Ascending aorta (tissue), 2 donors: ENCODE results near the gene RALGDS. TPM values are rescaled to one million over a fixed set of nuclear protein-coding genes. Genes with fewer than 3 reads are reported as not detected.
A peak's percentile ranks its signal among the peaks of the same experiment; 100 is the strongest.

Source experiments
- DNase-seq, 2 donors: peaks; one replicate each; pipeline ENCODE4 v3.0.0-alpha.2; 2019; ENCODE audit warnings: low spot score in 2 of 2
- H3K27ac ChIP-seq, 2 donors: fragments of 200-600 bp; sonication (generic); one replicate each; pipeline ENCODE4 v1.5.1; 2016 to 2017; ENCODE audit warnings: mild to moderate bottlenecking in 1 of 2
- H3K27me3 ChIP-seq: fragments of 200-600 bp; sonication (generic); one replicate; pipeline ENCODE4 v1.5.1; 2017
- H3K36me3 ChIP-seq, 2 donors: fragments of 200-600 bp; sonication (generic); one replicate each; pipeline ENCODE4 v1.5.1; 2016
- H3K4me1 ChIP-seq, 2 donors: fragments of 200-600 bp; sonication (generic); one replicate each; pipeline ENCODE4 v1.5.1; 2016 to 2017; ENCODE audit warnings: mild to moderate bottlenecking in 1 of 2
- H3K4me3 ChIP-seq, 2 donors: fragments of 200-600 bp; sonication (generic); one replicate each; pipeline ENCODE4 v1.5.1; 2016 to 2017; ENCODE audit warnings: mild to moderate bottlenecking in 1 of 2
- H3K9me3 ChIP-seq, 2 donors: fragments of 200-600 bp; sonication (generic); one replicate each; pipeline ENCODE4 v1.5.1; 2016
- intact Hi-C: fragments of 100-400 bp; cut with DNase I; formaldehyde crosslinking; loops from one replicate; pipeline ENCODE4 v1.15.1; 2023
- total RNA-seq: library from RNA; depleted of rRNA; stranded (reverse); fragments of >200 nt; gene quantifications from one replicate; pipeline ENCODE4 v1.1.0, GENCODE V29; 2016
- TF ChIP-seq, protein P1 (sequence below), 3 experiments: fragments of 200-600 bp in 2 of 3; fragments of 450-650 bp in 1 of 3; sonication (generic) in 2 of 3; IDR thresholded peaks; one replicate each; pipeline ENCODE4 v1.5.1; 2016 to 2019; ENCODE audit warnings: antibody characterized with exemption in 3 of 3, mild to moderate bottlenecking in 1 of 3, moderate library complexity in 1 of 3

RALGDS gene
- total RNA-seq, 1 donor from 2014 or later, result 53.9 TPM

DNA sequence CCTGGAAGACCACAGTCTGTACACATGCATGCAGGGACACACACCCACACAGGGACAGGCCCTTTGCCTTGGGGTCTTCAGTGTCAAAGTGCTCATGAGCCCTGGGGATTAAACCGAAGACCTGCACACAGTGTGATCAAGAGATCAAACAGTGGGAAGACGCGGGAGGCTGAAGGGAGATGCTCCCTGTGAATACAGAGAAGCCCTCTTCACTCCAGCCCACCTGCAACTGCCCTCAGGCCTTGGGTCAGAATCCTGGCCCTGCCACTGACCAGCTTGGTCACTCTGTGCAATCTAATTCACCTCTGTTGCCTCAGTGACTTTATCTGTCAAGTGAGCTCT, 2.9 kb downstream of the RALGDS start:
- intact Hi-C loops, result no loop called here
- Histone ChIP-seq H3K4me3 (no peak overlapping the region), H3K4me1 (peaks cover 12 to 38% of the 10 kb centered on the region in 2 donors), H3K9me3 (no peaks in the 10 kb centered on the region), H3K27ac (no peak overlapping the region), H3K36me3 (no peaks in the 10 kb centered on the region), H3K27me3 (no peaks in the 10 kb centered on the region)
- TF ChIP-seq, protein P1, sequence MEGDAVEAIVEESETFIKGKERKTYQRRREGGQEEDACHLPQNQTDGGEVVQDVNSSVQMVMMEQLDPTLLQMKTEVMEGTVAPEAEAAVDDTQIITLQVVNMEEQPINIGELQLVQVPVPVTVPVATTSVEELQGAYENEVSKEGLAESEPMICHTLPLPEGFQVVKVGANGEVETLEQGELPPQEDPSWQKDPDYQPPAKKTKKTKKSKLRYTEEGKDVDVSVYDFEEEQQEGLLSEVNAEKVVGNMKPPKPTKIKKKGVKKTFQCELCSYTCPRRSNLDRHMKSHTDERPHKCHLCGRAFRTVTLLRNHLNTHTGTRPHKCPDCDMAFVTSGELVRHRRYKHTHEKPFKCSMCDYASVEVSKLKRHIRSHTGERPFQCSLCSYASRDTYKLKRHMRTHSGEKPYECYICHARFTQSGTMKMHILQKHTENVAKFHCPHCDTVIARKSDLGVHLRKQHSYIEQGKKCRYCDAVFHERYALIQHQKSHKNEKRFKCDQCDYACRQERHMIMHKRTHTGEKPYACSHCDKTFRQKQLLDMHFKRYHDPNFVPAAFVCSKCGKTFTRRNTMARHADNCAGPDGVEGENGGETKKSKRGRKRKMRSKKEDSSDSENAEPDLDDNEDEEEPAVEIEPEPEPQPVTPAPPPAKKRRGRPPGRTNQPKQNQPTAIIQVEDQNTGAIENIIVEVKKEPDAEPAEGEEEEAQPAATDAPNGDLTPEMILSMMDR (IDR thresholded peaks at IDR 0.05), result no peak
- DNase-seq, result no peak

DNA sequence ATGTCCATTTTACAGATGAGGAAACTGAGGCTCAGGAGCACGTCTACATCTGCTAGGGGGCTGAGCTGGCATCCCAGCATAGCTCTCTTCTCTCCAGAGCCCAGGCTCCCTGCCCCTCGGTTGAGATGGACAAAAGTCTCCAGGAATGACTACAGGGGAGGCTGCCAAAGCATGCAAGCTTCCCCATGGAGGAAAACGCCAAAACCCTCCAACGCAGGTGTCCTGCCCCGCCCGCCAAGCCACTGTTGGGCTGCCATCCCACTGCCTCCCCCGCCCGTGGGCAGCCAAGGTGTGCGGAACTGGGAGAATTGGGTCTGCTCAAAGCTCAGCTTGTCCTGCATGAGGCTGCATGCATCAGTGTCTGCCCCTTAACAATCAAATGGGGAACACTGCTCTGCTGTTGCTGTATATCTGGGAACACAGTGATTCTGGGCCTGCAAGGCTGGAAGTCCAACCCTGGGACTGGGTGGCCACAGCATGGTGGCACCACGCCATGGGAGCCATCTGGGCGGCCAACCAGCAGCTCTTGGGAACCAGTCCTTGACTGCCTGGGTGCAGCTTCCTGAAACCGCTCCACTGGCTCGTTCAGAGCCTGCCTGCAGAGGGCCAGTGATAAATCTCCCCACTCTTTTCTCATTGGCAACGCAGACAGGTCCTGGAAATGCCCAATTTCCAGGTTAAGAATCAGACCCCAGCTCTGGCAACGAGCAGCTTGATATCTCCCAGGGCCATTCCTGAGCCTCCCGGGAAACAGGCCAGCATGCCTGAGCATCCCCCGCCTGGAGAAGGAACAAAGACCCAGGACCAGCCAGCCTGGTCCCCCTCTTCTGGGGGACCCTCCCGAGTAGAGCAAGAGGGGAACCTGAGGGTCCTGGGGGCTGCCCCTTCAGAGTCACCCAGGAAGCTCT, 3.5 kb downstream of the RALGDS start:
- intact Hi-C loops, result no loop called here
- no peak for DNase-seq
- H3K4me3 ChIP-seq, result no peak overlapping the region
- no peaks in the 10 kb centered on the region for H3K36me3 ChIP-seq
- TF ChIP-seq, protein P1 (IDR thresholded peaks at IDR 0.05), result no peak
- no peaks in the 10 kb centered on the region for H3K27me3 ChIP-seq
- no peak overlapping the region for H3K27ac ChIP-seq
- H3K4me1 ChIP-seq, result peaks cover 12 to 41% of the 10 kb centered on the region in 2 donors
- H3K9me3 ChIP-seq, result no peaks in the 10 kb centered on the region

DNA sequence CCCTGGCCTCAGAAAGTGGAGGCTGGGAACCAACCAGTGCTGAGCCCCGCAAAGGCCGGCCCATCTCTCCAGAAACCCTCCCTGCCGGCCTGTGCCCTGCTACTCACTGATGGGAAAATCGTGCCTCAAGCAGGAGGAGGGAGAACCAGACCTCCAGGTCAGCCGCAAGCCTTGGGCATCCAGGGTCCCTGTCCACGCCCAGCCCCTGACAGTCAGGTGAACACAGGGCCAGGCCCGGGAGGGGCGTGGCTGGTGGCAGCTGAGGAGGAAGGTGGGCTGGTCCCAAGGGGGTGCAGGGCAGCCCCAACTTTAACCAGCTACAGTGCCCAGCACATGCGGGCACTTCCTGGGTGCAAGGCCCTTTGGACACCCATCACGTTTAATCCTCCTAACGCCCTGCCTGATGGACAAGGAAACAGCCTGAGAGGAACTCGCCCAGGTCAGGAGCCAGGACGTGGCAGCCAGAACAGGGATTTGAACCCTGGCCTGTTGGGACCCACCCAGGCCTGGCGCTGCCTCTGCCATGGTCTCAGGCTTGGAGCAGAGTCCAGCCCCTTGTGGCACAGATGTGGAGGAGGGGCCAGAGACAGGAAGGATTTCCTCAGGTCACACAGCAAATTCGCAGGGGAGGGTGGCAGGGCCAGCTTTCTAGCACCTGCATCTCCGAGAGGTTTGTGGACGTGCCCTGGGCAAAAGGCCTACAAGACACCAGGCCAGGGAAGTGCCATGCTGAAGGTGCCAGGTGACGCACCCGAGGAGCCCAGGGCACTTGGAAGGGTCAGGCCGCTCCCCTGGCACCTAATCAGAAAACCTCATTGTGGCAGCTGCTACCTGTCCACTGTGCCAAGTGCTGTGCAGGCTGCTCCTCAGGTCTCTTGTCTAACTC, 4.5 kb downstream of the RALGDS start:
- Histone ChIP-seq H3K27me3 (no peaks in the 10 kb centered on the region), H3K4me3 (no peak overlapping the region), H3K36me3 (peaks cover 0 to 4% of the 10 kb centered on the region in 2 donors), H3K9me3 (no peaks in the 10 kb centered on the region), H3K27ac (no peak overlapping the region), H3K4me1 (peaks cover 12 to 41% of the 10 kb centered on the region in 2 donors)
- intact Hi-C loops, result no loop called here
- DNase-seq, result no peak
- TF ChIP-seq, protein P1 (IDR thresholded peaks at IDR 0.05), result no peak

DNA sequence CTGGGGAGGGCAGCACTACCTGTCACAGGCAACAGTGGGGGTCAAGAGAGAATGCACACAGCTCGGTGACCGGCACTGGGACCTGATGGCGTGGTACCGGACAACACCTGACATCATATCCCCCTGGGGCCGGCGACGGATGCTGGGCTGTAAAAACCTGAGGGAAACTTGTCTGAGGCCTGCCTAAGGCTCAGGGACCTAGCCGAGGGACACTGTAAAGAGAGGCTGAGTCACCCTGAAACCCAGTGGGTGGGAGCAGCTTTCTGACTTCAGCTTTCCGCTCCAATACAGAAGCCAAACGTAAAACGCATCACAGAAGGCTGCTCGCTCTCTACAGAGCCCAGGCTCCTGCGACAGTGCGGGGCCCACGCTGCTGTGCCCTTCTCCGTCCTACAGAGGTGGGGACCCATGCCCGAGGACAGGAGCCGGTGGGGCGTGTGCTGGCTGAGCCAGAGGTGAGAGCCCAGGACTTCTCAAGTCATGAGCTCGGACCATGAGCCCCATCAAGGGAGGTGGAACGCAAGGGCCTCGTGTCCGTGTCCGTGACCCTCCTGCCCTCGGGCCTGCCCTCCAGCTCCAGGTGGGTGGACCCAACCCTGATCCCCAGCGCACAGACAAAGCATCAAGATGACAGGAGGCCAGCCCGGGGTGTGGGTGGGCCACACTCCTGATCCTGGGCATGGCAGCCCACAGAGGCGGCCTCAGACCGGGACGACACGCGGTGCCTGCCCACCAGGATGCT, 5.3 kb downstream of the RALGDS start:
- Histone ChIP-seq H3K27me3 (no peaks in the 10 kb centered on the region), H3K36me3 (peaks cover 3 to 12% of the 10 kb centered on the region in 2 donors), H3K4me3 (no peak overlapping the region), H3K9me3 (no peaks in the 10 kb centered on the region), H3K27ac (peak overlapping the region in 1 of 2 donors; percentile 67), H3K4me1 (peaks cover 12 to 41% of the 10 kb centered on the region in 2 donors)
- TF ChIP-seq, protein P1 (IDR thresholded peaks at IDR 0.05), result no peak
- intact Hi-C loops, result no loop called here
- no peak for DNase-seq

DNA sequence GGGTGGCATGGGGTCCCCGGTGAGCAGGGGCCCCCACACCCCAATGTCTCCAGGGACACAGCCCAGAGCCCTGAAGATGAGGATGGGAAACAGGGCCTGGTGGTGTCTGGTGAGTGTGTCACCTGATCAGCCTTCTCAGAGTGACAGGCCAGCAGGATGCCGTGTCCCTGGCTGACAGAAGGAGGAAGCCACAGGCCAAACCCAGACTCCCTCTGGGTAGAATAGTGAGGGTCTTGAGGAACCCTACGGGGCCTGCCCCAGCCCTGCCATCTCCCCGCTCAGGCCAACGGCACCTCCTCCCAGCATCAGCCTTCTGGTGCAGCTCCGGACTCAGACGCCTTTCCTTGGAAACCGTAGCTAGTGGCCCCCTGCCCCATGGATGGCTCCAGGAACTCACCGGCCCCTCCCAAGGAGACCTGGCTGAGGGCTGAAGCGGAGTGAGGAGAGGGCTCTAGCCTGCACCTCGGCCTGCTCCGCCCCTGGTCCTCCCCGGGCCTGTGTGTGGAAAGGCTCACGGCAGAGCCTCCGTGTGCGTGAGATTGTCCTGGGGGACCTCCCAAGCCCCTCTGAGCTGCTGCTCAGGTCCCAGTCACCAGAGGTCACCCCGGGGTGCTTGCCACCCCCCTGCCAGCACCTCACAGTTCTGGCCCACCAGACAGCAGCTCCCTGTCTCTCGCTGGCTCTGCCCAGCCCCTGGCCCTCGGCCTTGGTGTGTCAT, 6.0 kb downstream of the RALGDS start:
- no peak for DNase-seq
- intact Hi-C loops, result no loop called here

More for the DNA sequence above, 6.0 kb downstream of the RALGDS start:
- Histone ChIP-seq H3K4me1 (peaks cover 12 to 34% of the 10 kb centered on the region in 2 donors), H3K36me3 (peaks cover 7 to 16% of the 10 kb centered on the region in 2 donors), H3K4me3 (no peak overlapping the region), H3K27ac (peak overlapping the region; percentile 67 to 68), H3K9me3 (no peaks in the 10 kb centered on the region), H3K27me3 (no peaks in the 10 kb centered on the region)
- TF ChIP-seq, protein P1 (IDR thresholded peaks at IDR 0.05), result no peak
